GM03348 (cell line): ENCODE results near the gene C10orf143.
"Not testable (repeated sequence)": the region's sequence is repeated elsewhere in the genome, so short reads cannot be mapped to it uniquely, and the experiment has no call there.

ENCODE experiments used
- DNase-seq: peaks from one replicate; pipeline ENCODE4 v3.0.0; 2012; ENCODE audit warnings: low spot score

The C10orf143 gene

GRCh38 chr10:130111113-130111851 is 652 bp upstream of the C10orf143 start:
- DNase-seq: peak; percentile 98

- DNase-seq: peak; percentile 81
Observed at GRCh38 chr10:130109796-130110245, 809 bp downstream of the C10orf143 start.

GRCh38 chr10:130108934-130109604 is 1.6 kb downstream of the C10orf143 start:
- DNase-seq: no peak

- not testable (repeated sequence) for DNase-seq
Observed at GRCh38 chr10:130108146-130108545, 2.5 kb downstream of the C10orf143 start.

- no peak for DNase-seq
Observed at GRCh38 chr10:130105724-130106123, 4.9 kb downstream of the C10orf143 start.

- no peak for DNase-seq
Observed at GRCh38 chr10:130099344-130099743, 11.3 kb downstream of the C10orf143 start.

GRCh38 chr10:130090565-130090964 is 20.1 kb downstream of the C10orf143 start:
- DNase-seq: not testable (repeated sequence)

GRCh38 chr10:130080461-130080814 is 30.2 kb downstream of the C10orf143 start:
- no peak for DNase-seq

GRCh38 chr10:130079614-130080460 is 30.8 kb downstream of the C10orf143 start:
- no peak for DNase-seq

- DNase-seq: no peak
Observed at GRCh38 chr10:130078120-130078519, 32.5 kb downstream of the C10orf143 start.

GRCh38 chr10:130076681-130077080 is 33.9 kb downstream of the C10orf143 start:
- DNase-seq: no peak

- DNase-seq: peak; percentile 31
Observed at GRCh38 chr10:130074639-130075038, 36.0 kb downstream of the C10orf143 start.

GRCh38 chr10:130073912-130074311 is 36.7 kb downstream of the C10orf143 start:
- no peak for DNase-seq

- no peak for DNase-seq
Observed at GRCh38 chr10:130072247-130072646, 38.4 kb downstream of the C10orf143 start.

- no peak for DNase-seq
Observed at GRCh38 chr10:130067893-130068292, 42.7 kb downstream of the C10orf143 start.

- DNase-seq: no peak
Observed at GRCh38 chr10:130066743-130067142, 43.9 kb downstream of the C10orf143 start.

GRCh38 chr10:130065251-130065650 is 45.4 kb downstream of the C10orf143 start:
- DNase-seq: no peak

GRCh38 chr10:130064783-130065182 is 45.8 kb downstream of the C10orf143 start:
- no peak for DNase-seq

GRCh38 chr10:130062976-130063375 is 47.7 kb downstream of the C10orf143 start:
- no peak for DNase-seq

GRCh38 chr10:130062201-130062600 is 48.4 kb downstream of the C10orf143 start:
- DNase-seq: no peak

- DNase-seq: no peak
Observed at GRCh38 chr10:130061760-130062159, 48.9 kb downstream of the C10orf143 start.

GRCh38 chr10:130054021-130054420 is 56.6 kb downstream of the C10orf143 start:
- DNase-seq: no peak

- DNase-seq: peak; percentile 79
Observed at GRCh38 chr10:130053561-130053960, 57.1 kb downstream of the C10orf143 start.
